ENCODE measurements around the gene OBP2B.
"Not testable (repeated sequence)": the region's sequence is repeated elsewhere in the genome, so short reads cannot be mapped to it uniquely, and the experiment has no call there.

OBP2B gene, protein sequence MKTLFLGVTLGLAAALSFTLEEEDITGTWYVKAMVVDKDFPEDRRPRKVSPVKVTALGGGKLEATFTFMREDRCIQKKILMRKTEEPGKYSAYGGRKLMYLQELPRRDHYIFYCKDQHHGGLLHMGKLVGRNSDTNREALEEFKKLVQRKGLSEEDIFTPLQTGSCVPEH

DNA sequence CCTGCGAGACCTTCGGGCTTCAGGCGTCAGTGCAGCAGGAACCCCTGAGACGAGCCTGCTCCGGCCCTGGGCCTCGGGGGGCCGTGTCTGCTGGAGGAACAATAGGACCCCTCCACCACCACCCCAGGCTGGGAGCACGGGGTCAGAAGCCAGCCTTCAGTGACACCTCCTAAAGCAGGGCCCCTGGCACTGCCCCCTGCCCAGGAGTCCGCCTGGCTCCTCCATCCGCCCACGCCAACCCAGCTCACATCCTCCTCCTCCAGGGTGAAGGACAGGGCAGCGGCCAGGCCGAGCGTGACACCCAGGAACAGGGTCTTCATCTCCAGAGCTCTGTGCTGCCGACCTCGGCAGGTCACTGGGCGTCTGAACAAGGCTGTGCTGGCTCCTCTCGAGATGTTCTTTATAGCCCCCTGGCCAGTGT, at the start of gene OBP2B:
OBP2B (minus strand) TSS at position 371 of the 421 bp plus-strand sequence; CDS start at position 320, 51 bp downstream.
- not testable (repeated sequence) for DNase-seq

- no peak for DNase-seq
Observed at GRCh38 chr9:133258061-133259015, 49.3 kb upstream of the OBP2B start.

DNA sequence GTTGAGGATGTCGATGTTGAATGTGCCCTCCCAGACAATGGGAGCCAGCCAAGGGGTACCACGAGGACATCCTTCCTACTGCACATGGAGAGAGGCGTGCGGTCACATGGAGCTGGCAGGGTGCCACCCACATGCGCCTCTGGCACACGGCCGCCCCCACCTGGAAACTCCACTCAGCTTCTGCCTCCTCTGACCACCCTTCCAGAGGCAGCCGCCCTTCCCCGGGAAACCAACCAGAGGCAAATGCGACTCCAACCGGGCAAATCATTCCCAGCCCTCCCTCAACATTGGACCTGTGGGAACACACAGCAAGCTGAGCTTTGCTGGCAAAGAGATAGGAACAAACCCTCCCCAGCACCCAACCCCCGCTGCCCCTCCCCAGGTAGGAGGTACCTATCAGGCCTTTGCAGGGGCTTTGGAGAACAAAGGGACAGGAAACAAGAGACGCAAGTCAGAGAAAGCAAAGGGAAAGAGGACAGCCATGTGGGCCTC, 48.5 kb upstream of the OBP2B start:
- no peak for DNase-seq

DNA sequence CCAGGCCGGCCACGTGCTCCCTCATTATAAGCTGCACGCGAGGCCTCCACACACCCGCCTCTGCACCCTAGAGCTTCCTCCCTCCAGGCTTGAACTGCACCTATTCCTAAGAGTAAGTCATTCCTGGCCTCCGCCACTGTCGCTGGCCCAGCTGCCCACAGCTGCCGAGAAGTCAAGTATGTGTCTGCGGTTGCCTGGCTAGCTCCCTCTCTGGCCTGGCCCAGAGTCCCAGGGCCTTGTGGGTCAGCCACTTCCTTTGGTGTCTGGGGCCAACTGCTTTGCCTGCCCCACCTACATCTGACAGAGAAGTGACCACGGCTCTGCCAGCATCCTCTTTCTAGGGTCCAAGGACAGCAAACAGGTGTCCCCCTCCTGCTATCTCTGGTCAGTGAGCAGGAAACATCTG, 47.6 kb upstream of the OBP2B start:
- DNase-seq: no peak

GRCh38 chr9:133256136-133256461, 47.0 kb upstream of the OBP2B start:
- no peak for DNase-seq

- DNase-seq: no peak
Observed at GRCh38 chr9:133255371-133256135, 46.5 kb upstream of the OBP2B start.

DNA sequence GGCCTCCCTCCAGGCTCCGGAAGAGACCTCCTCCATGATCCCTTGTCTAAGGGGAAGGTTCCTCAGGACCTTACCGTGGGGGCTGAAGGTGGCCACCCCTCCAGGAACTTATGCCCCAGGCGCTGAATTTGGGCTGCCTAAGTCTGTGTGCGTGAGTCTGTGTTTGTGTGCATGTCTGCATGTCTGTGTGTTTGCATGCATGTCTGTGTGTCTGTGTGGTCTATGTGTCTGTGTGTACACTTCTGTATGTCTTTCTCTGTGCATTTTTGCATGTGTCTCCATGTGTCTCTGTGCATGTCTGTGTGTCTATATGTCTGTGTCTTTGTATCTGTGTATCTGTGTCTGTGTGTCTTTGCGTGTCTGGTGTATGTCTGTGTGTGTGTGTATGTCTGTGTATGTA, 45.4 kb upstream of the OBP2B start:
- DNase-seq: no peak

DNA sequence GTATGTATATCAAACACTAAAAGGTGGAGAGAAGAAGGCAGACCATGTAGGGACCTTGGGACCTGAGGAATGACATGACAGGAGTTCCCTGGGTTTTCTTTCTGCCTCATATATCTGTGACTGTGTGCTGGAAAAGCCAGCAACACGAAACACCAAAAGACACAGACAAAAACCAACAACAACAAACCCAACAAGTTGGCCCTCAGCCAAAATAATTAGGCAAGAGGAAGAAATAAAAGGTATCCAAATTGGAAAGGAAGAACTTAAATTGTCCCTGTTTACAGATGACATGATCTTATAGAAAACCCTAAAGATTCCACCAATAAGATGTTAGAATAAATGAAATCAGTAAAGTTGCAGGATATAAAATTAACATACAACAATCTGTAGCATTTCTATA, 44.2 kb upstream of the OBP2B start:
- no peak for DNase-seq

DNA sequence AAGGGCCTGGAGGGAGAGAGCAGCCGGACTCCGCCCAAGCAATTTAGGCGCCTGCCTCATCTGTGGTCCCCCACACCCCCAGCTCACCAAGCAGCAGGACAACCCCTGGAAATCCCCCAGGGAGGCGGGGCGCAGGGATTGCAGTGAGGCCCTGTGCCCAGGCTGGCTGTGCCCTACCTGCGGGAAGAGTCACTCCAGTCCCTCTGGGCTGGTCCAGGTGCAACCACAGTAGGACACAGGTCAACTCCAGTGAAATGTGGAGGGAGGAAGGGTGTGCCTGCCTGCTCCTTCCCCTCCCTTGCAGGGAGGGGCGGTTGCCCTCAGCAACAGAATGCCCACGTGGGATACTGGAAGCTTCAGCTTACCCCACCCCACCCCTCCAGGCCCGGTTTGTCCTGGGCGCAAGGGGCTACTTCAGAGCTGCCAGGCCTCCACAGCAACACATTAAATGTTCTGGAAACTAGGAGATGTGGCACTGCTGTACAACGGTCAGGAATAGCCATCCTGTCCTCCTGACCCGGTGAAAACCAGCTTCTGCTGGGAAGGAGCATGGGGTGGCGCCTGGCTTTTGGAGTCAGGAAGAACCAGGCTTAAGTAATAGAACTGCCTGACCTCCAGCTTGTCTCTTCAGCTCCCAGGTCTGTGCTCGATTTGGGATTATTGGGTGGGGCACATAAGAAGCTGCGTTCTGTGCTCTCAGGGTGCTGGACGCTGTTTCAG, 43.4 kb upstream of the OBP2B start:
- DNase-seq: no peak

GRCh38 chr9:133251773-133252172, 42.7 kb upstream of the OBP2B start:
- no peak for DNase-seq

DNA sequence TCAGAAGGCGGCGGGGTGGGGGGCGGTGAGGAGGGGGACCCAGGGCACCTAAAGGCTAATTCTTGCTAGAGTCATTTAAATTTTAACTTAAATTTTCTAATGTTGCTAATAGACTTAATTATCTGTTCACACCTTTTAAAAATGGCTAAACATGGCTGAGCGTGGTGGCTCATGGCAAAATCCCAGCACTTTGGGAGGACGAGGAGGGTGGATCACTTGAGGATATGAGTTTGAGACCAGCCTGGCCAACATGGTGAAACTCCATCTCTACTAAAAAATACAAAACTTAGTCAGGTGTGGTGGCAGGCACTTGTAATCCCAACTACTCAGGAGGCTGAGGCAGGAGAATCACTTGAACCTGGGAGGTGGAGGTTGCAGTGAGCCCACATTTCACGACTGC, 42.2 kb upstream of the OBP2B start:
- not testable (repeated sequence) for DNase-seq

DNA sequence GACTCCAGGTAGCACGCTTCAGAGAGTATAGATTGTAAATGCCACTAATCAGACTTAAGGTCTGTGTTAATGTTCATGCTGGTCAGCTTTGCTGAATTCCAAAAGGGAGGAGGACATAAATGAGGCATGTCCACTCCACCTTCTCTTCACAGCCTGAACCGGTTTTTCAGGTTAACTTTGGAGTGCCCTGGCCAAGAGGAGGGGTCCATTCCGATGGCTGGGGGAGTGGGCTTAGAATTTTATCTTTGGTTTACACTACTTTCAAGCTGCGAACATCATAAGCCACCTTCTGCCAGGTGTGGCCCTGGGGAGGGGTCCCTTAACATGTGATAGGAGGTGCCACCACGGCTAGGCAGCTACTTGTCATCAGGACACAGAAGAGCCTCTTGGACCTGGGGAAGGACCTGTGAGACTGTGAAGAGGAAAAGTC, 41.7 kb upstream of the OBP2B start:
- DNase-seq: no peak

GRCh38 chr9:133249337-133249736, 40.3 kb upstream of the OBP2B start:
- DNase-seq: no peak

GRCh38 chr9:133248726-133249295, 39.8 kb upstream of the OBP2B start:
- no peak for DNase-seq

- no peak for DNase-seq
Observed at GRCh38 chr9:133247632-133248031, 38.6 kb upstream of the OBP2B start.

GRCh38 chr9:133246991-133247390, 37.9 kb upstream of the OBP2B start:
- no peak for DNase-seq

DNA sequence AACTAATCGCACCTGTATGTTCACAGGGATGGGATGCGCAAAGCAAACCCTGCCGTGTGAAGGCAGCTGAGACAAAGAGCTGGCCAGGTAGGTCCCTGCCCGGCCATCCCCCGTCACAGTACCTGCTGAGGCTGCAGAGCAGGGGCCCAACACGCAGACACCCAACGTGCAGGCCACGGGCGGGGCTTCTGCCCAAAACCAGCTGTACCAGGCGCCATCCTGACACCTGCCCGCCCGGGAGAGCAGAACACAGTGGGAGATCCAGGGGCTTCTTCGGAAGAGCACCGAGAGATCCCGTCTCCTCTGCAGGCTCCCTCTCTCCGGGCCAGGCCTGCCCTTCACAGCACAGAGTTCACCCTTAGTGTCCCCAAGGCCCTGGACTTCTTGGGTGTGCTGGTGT, 37.5 kb upstream of the OBP2B start:
- no peak for DNase-seq

DNA sequence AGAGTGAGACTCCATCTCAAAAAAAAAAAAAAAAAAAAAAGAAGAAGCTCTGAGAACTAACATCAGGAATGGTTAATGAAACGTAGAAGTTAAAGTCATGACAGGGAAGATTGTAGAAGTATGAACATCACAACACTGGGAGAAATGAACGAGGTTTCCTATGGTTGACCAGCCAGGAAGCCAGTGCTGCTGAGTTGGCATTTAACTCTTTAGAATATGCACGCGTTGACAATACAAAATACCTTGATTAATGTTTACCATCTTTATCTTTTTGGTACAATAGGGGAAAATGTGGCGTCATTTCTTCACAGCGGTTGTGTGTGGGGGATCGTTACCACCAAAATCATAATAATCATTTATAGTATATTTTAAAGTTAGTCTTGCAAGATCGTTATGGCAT, 33.9 kb upstream of the OBP2B start:
- no peak for DNase-seq

DNA sequence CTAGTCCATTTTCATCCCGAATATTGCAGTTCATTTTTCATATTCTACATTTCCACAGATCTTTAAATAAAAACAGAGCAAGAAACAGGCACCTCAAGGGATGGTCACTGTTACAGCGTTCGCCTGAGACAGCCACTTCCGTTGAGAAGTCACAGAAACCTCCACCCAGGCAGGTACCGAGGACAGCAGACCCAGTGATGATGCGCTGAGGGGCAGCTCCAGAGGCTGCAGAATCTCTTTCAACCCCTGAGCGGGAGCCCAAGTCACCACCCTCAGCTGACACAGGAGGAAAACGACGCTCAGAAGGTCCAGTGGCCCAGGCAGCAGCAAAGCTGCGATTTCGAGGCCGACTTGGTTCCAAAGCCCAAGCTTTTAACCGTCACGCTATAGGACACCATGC, 33.2 kb upstream of the OBP2B start:
- DNase-seq: no peak

- DNase-seq: no peak
Observed at GRCh38 chr9:133239533-133240090, 30.6 kb upstream of the OBP2B start.

GRCh38 chr9:133238851-133239532, 29.9 kb upstream of the OBP2B start:
- DNase-seq: no peak

All from NCI-H1105 treated with DMSO at 0.1 percent for 48 hours (cell line).